ENCODE results near the gene GSG1L.

The GSG1L gene

GRCh38 chr16:27762441-27762840, 301.1 kb downstream of the GSG1L start:
- no peak overlapping the region for H3K4me3 ChIP-seq (ENCODE audit: low read depth, low read length)
- TF ChIP-seq, protein P1, sequence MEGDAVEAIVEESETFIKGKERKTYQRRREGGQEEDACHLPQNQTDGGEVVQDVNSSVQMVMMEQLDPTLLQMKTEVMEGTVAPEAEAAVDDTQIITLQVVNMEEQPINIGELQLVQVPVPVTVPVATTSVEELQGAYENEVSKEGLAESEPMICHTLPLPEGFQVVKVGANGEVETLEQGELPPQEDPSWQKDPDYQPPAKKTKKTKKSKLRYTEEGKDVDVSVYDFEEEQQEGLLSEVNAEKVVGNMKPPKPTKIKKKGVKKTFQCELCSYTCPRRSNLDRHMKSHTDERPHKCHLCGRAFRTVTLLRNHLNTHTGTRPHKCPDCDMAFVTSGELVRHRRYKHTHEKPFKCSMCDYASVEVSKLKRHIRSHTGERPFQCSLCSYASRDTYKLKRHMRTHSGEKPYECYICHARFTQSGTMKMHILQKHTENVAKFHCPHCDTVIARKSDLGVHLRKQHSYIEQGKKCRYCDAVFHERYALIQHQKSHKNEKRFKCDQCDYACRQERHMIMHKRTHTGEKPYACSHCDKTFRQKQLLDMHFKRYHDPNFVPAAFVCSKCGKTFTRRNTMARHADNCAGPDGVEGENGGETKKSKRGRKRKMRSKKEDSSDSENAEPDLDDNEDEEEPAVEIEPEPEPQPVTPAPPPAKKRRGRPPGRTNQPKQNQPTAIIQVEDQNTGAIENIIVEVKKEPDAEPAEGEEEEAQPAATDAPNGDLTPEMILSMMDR (IDR thresholded peaks at IDR 0.05; ENCODE audit: insufficient read depth, low read depth, low read length, missing control alignments): no peak
- DNase-seq (ENCODE audit: low read depth): no peak

GRCh38 chr16:27761816-27762215, 301.7 kb downstream of the GSG1L start:
- TF ChIP-seq, protein P1 (IDR thresholded peaks at IDR 0.05; ENCODE audit: insufficient read depth, low read depth, low read length, missing control alignments): no peak
- no peak for DNase-seq (ENCODE audit: low read depth)
- H3K4me3 ChIP-seq (ENCODE audit: low read depth, low read length): no peak overlapping the region

DNA sequence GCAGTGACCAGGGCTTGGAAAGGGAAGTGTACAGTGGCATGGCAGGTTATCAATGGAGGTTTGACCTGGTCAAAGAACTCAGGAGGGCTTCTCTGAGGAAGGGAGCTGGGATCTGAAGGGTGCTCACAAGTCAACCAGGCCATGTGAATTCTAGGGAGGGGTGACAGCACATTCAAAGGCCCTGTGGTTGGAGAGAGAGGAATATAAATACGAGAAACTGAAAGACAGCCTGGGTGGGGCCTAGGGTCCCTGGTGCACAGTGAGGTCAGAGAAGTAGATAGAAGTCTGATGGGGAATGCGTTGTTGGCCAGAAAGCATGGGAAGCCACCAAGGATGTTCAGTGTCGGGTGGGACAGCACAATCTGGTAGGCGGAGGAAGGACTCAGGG, 302.7 kb downstream of the GSG1L start:
- TF ChIP-seq, protein P1 (IDR thresholded peaks at IDR 0.05; ENCODE audit: insufficient read depth, low read depth, low read length, missing control alignments): no peak
- H3K4me3 ChIP-seq (ENCODE audit: low read depth, low read length): no peak overlapping the region
- DNase-seq (ENCODE audit: low read depth): no peak

- TF ChIP-seq, protein P1 (IDR thresholded peaks at IDR 0.05; ENCODE audit: insufficient read depth, low read depth, low read length, missing control alignments): no peak
Observed at GRCh38 chr16:27759967-27760788, 303.3 kb downstream of the GSG1L start.

GRCh38 chr16:27759301-27759871, 304.1 kb downstream of the GSG1L start:
- H3K4me3 ChIP-seq (ENCODE audit: low read depth, low read length): no peak overlapping the region
- TF ChIP-seq, protein P1 (IDR thresholded peaks at IDR 0.05; ENCODE audit: insufficient read depth, low read depth, low read length, missing control alignments): no peak
- no peak for DNase-seq (ENCODE audit: low read depth)

More at GRCh38 chr16:27759967-27760788, 303.3 kb downstream of the GSG1L start:
- no peak overlapping the region for H3K4me3 ChIP-seq (ENCODE audit: low read depth, low read length)
- DNase-seq (ENCODE audit: low read depth): no peak

GRCh38 chr16:27758544-27758943, 305.0 kb downstream of the GSG1L start:
- no peak for DNase-seq (ENCODE audit: low read depth)
- H3K4me3 ChIP-seq (ENCODE audit: low read depth, low read length): no peak overlapping the region
- TF ChIP-seq, protein P1 (IDR thresholded peaks at IDR 0.05; ENCODE audit: insufficient read depth, low read depth, low read length, missing control alignments): no peak

Data from GM12865 (cell line).